Neural crest cell (in vitro differentiated cells): ENCODE results near the gene STAT6. TPM values are rescaled to one million over a fixed set of nuclear protein-coding genes. Genes with fewer than 3 reads are reported as not detected.
A peak's percentile ranks its signal among the peaks of the same experiment; 100 is the strongest.

Experiments used
- DNase-seq: peaks from one replicate; pipeline ENCODE4 v3.0.0; 2021; ENCODE audit warnings: low read depth, mixed read lengths, low spot score
- H3K27ac Mint-ChIP-seq: one replicate; pipeline ENCODE4 v1.8.0; 2021; ENCODE audit warnings: mild to moderate bottlenecking, mixed read lengths; ENCODE audit not compliant: unreplicated experiment
- H3K27me3 Mint-ChIP-seq: 2 replicates; pipeline ENCODE4 v1.8.0; 2021; ENCODE audit warnings: low read depth, mild to moderate bottlenecking, mixed read lengths
- H3K36me3 Mint-ChIP-seq: 2 replicates; pipeline ENCODE4 v1.8.0; 2021; ENCODE audit warnings: low read depth, mild to moderate bottlenecking, mixed read lengths
- H3K4me1 Mint-ChIP-seq: 2 replicates; pipeline ENCODE4 v1.8.0; 2021; ENCODE audit warnings: mixed read lengths
- H3K4me3 Mint-ChIP-seq: one replicate; pipeline ENCODE4 v1.8.0; 2021; ENCODE audit warnings: mild to moderate bottlenecking, mixed read lengths
- H3K9me3 Mint-ChIP-seq: 2 replicates; pipeline ENCODE4 v1.8.0; 2021; ENCODE audit warnings: mixed read lengths
- total RNA-seq: library from RNA; stranded (reverse); gene quantifications from 2 replicates; pipeline ENCODE4 v1.2.1, GENCODE V29; 2021
- TF ChIP-seq, protein P1 (sequence below): fragments of 200-600 bp; sonication (generic); conservative IDR thresholded peaks from 2 replicates; pipeline ENCODE4 v1.5.0; 2021; ENCODE audit warnings: antibody characterized with exemption, mild to moderate bottlenecking

Gene STAT6
- total RNA-seq, 1 donor from 2014 or later = 40.2 TPM

DNA sequence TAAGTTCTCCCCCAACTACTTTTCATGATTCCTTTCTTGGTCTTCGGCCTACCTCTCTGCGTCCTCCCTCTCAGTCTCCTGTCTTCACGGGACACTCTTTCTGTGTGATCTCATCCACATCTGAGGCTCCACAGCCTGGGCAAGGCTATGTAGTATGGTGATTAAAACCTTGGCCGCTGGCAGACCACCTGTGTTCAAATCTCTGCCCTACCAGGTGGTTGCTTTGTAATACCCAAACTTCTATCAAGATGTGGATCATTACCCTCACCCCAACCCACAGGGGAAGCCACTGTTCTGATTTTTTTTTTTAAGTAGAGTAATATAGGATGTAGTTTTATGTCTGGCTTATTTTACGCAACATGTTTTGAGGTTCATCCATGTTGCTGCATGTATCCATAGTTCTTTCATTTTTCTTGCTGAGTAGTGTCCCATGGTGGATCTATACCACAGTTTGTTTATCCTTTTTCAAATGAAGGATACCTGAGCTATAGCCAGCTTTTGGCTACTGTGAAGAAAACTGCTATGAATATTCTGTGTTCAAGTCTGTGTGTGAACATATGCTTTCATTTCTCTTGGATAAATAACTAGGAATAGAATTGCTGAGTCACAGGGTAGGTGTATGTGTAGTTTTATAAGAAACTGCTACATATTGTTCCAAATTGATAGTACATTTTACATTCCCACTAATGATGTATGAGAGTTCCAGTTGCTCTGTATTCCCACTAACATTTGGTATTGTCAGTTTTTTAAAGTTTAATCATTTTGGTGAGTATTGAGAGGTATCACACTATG is 8.3 kb upstream of the STAT6 start:
- H3K27ac Mint-ChIP-seq = no peak overlapping the region
- H3K4me3 Mint-ChIP-seq = no peak overlapping the region
- H3K36me3 Mint-ChIP-seq = no peaks in the 10 kb centered on the region
- H3K9me3 Mint-ChIP-seq = no peaks in the 10 kb centered on the region
- H3K4me1 Mint-ChIP-seq = no peaks in the 10 kb centered on the region
- H3K27me3 Mint-ChIP-seq = peaks cover 8% of the 10 kb centered on the region
- TF ChIP-seq, protein P1, sequence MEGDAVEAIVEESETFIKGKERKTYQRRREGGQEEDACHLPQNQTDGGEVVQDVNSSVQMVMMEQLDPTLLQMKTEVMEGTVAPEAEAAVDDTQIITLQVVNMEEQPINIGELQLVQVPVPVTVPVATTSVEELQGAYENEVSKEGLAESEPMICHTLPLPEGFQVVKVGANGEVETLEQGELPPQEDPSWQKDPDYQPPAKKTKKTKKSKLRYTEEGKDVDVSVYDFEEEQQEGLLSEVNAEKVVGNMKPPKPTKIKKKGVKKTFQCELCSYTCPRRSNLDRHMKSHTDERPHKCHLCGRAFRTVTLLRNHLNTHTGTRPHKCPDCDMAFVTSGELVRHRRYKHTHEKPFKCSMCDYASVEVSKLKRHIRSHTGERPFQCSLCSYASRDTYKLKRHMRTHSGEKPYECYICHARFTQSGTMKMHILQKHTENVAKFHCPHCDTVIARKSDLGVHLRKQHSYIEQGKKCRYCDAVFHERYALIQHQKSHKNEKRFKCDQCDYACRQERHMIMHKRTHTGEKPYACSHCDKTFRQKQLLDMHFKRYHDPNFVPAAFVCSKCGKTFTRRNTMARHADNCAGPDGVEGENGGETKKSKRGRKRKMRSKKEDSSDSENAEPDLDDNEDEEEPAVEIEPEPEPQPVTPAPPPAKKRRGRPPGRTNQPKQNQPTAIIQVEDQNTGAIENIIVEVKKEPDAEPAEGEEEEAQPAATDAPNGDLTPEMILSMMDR = no peak
- no peak for DNase-seq

DNA sequence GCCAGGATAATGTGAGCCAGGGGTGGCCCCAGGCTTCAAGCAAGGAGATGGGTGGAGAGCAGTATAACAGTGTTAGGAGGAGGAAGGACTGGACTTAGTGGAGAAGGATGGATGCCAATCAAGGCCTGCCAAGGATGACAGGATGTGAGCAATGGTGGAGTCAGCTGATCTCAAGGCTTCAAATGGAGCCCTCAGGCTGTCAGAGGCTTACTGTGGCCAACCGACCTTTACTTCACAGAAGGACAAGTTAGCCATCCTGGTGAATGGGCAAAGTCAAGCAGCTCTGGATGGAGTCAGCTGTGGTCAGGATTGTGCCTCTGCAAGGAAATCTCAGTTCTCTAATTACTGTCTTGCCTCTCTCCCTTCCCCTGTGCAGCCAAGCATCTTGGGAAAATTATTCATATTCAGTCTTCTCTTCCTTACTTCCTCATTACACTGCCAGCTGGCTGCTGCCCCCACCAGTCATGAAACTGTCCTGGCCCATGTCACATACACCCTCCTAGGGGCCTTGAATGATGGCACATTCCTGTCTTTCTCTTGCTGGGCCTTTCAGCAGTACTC is 7.6 kb upstream of the STAT6 start:
- TF ChIP-seq, protein P1 = no peak
- no peaks in the 10 kb centered on the region for H3K4me1 Mint-ChIP-seq
- DNase-seq = no peak
- no peaks in the 10 kb centered on the region for H3K9me3 Mint-ChIP-seq
- H3K36me3 Mint-ChIP-seq = no peaks in the 10 kb centered on the region
- no peak overlapping the region for H3K4me3 Mint-ChIP-seq
- peaks cover 8% of the 10 kb centered on the region for H3K27me3 Mint-ChIP-seq
- H3K27ac Mint-ChIP-seq = no peak overlapping the region

DNA sequence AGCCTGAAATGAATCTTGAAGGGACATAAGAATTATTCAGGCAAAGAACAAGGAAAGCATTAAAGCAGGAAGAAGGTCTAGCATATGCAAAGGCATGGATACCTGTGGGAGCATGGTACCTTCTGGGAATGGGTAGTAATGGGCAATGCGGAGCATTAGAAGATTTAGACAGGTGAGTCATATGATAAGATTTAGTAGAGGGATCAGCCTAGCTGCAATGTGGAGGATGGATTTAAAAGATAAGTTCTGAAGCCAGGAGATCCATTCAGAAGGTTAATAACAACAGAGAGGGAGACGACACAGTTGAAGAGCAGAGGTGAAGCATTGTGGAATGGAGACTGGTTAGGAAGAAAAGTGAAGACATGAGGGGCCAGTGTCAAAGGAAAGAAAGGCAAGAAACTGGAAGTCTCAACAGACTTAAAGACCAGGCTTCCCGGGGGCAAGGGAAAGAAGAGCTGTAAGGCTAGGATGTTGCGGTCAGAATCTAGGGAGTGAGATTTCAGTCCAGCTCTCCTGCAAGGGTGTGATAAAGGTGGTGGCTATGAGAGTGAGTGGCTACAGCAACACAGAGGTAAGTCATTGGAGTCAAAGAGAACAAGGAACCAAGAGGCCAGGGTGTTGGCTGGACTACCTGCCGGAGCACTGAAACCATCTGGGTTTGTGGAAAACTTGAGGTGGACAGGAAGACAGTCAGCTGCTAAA is 5.6 kb upstream of the STAT6 start:
- H3K4me3 Mint-ChIP-seq = no peak overlapping the region
- H3K36me3 Mint-ChIP-seq = no peaks in the 10 kb centered on the region
- H3K27me3 Mint-ChIP-seq = peaks cover 8% of the 10 kb centered on the region
- DNase-seq = no peak
- TF ChIP-seq, protein P1 = no peak
- H3K9me3 Mint-ChIP-seq = no peaks in the 10 kb centered on the region
- peaks cover 11% of the 10 kb centered on the region for H3K4me1 Mint-ChIP-seq
- H3K27ac Mint-ChIP-seq = no peak overlapping the region

DNA sequence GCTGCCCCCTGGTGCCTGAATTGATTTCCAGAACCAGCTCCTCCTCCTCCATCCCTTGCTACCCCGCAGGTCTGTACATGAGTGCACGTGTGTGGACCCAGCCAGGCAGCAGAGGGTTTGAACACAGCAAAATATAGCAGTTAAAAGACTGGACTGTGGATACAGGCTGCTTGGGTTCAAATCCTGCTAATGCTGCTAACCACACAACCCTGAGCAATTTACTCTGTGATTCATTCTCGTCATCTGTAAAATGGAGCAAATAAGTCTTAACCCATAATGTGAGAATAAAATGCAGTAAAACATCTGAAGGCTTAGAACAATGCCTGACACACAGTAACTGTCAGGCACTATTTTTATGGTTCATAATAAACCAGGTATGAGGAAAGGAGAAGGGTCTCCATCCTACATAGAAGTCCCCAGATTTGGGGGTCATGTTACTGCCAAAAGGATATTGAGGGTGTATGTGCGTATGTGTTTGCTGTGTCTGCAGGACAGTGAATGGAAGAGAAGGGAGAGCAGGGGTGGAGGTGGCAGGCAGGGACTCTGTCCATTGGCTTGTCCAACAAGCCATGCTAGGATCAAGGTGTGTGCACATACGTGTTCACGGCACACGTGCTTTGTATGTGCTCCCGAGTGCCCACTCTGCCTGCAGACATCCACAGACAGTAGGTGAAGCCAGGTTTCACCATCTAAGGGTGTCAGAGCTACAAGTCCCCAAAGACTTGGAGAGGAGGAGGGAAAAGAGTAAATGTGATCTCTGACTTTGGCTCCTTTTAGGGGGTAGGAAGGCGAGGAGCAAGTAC is 1.5 kb upstream of the STAT6 start:
- H3K27me3 Mint-ChIP-seq = peaks cover 8% of the 10 kb centered on the region
- H3K4me1 Mint-ChIP-seq = peaks cover 46% of the 10 kb centered on the region
- TF ChIP-seq, protein P1 = peak; percentile 93
- H3K4me3 Mint-ChIP-seq = peak overlapping the region; percentile 86
- H3K36me3 Mint-ChIP-seq = no peaks in the 10 kb centered on the region
- H3K9me3 Mint-ChIP-seq = no peaks in the 10 kb centered on the region
- no peak for DNase-seq
- H3K27ac Mint-ChIP-seq = no peak overlapping the region
